GM12874 (cell line): ENCODE data around the gene NDUFC1.

Source experiments
- TF ChIP-seq, protein P1 (sequence below): IDR thresholded peaks from 2 replicates; pipeline ENCODE4 v1.5.1; 2011; ENCODE audit warnings: low read depth, mild to moderate bottlenecking, control low read depth, low read length, moderate library complexity; ENCODE audit not compliant: insufficient read depth

Gene NDUFC1

DNA sequence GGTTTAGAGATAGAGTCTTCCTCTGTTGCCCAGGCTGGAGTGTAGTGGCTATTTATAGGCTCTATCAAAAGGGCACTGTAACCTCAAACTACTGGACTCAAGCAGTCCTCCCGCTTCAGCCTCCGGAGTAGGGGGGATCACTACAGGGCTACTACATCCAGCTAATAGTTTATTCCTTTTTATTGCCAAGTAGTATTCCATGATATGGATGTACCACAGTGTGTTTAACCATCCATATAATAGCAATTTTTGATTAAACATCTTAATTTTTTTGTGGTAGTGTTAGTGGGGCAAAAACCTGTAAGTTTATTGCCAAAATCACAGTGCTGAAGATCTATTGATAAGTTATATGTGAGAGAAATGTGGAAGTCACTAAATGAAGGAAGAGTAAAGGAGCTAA is 2.6 kb upstream of the NDUFC1 start:
- TF ChIP-seq, protein P1, sequence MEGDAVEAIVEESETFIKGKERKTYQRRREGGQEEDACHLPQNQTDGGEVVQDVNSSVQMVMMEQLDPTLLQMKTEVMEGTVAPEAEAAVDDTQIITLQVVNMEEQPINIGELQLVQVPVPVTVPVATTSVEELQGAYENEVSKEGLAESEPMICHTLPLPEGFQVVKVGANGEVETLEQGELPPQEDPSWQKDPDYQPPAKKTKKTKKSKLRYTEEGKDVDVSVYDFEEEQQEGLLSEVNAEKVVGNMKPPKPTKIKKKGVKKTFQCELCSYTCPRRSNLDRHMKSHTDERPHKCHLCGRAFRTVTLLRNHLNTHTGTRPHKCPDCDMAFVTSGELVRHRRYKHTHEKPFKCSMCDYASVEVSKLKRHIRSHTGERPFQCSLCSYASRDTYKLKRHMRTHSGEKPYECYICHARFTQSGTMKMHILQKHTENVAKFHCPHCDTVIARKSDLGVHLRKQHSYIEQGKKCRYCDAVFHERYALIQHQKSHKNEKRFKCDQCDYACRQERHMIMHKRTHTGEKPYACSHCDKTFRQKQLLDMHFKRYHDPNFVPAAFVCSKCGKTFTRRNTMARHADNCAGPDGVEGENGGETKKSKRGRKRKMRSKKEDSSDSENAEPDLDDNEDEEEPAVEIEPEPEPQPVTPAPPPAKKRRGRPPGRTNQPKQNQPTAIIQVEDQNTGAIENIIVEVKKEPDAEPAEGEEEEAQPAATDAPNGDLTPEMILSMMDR, result no peak

DNA sequence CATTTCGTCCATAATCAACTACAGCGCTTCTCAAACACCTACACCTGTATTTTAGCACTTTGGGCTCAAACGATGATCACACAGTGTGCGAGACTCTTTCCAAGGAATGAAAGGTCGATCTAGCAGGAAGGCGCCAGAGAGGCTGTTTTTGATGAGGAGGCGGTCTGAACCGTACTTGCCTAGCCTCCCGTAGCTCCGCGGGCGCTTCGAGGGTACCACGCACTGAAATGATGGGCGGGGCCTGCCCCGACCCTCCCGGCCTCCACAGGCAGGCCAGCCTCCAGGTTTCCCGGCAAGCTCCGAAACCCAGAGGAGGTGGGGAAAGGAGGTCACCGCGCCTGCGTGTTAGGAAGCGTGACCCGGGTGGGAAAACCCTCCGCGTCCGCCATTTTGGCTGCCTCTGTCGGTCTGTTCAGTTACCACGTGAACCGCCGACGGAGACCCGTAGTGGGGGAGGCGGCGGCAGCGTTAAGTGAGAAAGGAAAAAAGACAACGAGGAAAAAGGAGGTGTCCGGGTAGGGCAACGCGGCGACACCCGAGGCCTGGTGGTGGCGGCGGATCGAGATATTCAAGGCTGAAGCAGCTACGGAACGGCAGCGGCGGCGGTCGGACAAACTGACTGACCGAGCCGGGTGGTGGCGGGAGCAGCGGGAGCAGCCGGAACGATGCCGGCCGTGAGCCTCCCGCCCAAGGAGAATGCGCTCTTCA is 1.0 kb downstream of the NDUFC1 start, which contains the start of gene NAA15:
TSS of gene NAA15 (plus strand) at position 393 of the 708 bp plus-strand sequence. CDS start at position 666, 273 bp downstream.
- TF ChIP-seq, protein P1, result no peak

DNA sequence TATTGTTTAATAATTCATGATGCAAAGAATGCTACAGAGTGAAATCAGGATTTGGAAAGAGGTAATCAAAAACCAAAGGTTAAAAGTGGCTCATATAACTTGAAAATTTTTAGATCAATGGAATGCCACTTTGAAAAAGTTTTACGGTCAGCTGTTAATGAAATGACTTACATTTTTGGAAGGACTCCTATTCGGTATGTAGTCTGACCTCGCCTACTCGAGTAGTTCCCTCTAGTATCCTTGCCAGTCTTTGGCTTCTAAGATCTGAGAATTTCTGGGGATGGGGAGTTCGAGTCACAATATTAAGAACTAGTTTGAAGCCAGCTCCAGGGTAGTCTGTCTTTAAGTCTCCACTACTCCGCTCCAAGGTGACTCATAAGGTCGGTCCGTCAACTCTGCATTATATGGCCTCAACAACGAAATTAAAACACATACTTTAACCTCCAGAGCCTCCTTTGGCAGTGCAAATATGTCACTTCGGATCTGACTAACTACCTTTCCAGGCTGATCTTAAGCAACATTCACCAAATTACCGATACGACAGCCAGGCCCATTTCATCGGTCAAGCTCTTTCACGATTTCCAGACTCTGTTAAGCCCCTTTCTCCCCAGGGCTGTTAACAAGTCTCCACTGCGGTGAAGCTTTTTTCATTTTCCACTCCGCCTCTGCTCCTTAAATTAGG is 1.7 kb downstream of the NDUFC1 start:
- TF ChIP-seq, protein P1, result no peak

DNA sequence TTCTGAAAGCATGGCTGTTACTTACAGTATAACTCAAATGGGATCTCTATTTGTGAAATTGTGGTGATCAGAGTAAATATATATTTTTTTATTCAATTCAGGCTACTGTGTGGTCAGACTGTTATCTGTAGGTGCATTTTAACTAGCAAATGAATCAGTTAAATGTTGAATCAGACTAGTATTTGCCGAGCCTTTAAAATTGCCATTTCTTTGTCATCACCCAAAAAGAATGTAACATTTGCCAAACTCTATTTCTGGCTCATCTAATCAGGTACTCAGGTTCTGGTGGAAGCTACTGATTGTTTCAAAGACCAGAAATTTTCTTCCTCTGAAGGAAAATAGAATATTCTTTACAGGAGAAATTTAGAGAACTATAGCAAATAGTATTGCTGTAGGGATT is 2.7 kb downstream of the NDUFC1 start:
- TF ChIP-seq, protein P1, result no peak

DNA sequence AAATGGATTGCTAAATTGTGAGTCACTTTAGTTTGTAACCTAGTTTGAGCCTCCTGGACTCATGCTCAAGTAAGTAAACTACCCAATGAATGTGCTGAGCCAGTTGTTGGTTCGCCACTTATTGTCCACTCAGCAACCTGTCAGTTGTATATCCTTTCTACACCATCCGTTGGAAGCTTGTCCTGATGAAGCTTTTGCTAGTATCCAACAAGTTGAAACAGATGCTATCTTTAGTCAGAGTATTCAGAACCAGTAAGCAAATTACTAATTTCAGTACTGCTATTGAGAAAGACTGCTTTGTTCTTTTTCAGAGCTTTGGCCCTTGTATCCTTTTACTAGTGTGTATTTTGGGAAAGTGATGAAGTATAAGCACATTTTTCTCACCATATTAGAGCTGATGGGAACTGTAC is 5.3 kb downstream of the NDUFC1 start:
- TF ChIP-seq, protein P1, result no peak

DNA sequence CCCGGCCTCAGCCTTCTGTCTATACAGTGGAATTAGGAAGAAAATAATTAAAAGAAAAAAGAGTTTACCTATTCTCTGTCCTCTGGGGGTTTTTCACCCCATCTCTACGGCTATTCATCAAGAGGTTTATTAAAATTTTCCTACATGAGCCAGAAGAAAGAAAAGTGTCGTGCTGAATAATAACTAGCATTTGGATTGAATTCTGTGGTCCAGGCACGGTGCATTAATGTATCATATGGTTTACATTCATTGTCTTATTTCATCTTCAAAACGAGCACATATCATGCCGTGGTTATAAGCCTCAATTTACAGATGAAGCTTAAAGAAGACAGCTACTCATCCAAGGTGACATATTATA is 6.4 kb downstream of the NDUFC1 start:
- TF ChIP-seq, protein P1, result no peak

DNA sequence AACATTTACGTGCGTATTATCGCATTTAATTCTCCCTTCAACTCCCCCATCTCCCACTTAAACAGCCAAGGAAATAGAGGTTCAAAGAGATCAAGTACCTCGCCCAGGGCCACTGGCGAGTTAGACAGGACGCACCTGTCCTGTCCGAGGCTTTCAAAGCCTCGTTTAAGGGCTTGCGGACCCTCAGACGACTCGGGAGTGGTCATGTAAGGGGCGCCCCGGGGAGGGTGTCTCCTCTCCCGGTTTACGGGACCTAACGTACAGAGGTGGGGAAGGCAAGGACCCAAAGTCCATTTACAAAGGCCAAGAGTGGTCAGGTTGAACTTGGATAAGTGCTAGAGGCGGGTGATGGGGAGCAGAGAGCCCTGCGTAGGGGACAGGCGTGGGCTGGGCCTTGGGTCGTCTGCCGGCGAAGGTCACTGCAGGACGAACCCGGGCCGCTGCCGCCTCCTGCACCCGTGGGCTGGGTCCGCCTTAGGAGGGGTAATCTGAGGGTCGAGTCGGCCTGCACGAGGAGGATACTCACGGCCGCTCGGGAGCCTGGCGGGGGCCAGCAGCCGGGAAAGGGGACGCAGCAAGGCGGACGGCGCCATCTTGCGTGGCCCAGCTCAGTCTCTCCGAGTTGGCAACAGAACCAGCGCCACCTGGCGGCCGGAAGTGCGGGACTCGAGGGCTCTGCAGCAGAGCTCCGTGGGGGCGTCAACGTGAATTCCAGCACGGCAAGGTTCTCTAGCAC is 6.9 kb downstream of the NDUFC1 start:
- TF ChIP-seq, protein P1, result peak; percentile 95
